OCI-M1 (cell line): ENCODE results near the gene CPTP.

Experiments used
- DNase-seq: peaks from one replicate; lab custom pipeline; 2025; lab: John Stamatoyannopoulos, UW

Gene CPTP

GRCh38 chr1:1335792-1336248 is 11.2 kb downstream of the CPTP start:
- DNase-seq, result no peak

- no peak for DNase-seq
Measured at GRCh38 chr1:1336446-1336845, 11.8 kb downstream of the CPTP start.

- no peak for DNase-seq
Measured at GRCh38 chr1:1336931-1337792, 12.6 kb downstream of the CPTP start.

GRCh38 chr1:1337793-1338147 is 13.2 kb downstream of the CPTP start:
- DNase-seq, result no peak

- DNase-seq, result no peak
Measured at GRCh38 chr1:1338278-1338677, 13.7 kb downstream of the CPTP start.

GRCh38 chr1:1340185-1340584 is 15.6 kb downstream of the CPTP start:
- DNase-seq, result no peak

GRCh38 chr1:1340791-1341548 is 16.4 kb downstream of the CPTP start:
- no peak for DNase-seq

- DNase-seq, result no peak
Measured at GRCh38 chr1:1341549-1342021, 17.0 kb downstream of the CPTP start.

- DNase-seq, result no peak
Measured at GRCh38 chr1:1342061-1342562, 17.5 kb downstream of the CPTP start.

- DNase-seq, result no peak
Measured at GRCh38 chr1:1342584-1343115, 18.0 kb downstream of the CPTP start.

GRCh38 chr1:1343811-1344421 is 19.3 kb downstream of the CPTP start:
- no peak for DNase-seq

- DNase-seq, result peak; percentile 4
Measured at GRCh38 chr1:1344655-1345361, 20.2 kb downstream of the CPTP start.

- DNase-seq, result no peak
Measured at GRCh38 chr1:1345384-1345783, 20.8 kb downstream of the CPTP start.

- no peak for DNase-seq
Measured at GRCh38 chr1:1345860-1346500, 21.4 kb downstream of the CPTP start.

GRCh38 chr1:1346501-1346890 is 21.9 kb downstream of the CPTP start:
- no peak for DNase-seq

- DNase-seq, result no peak
Measured at GRCh38 chr1:1347026-1347595, 22.5 kb downstream of the CPTP start.

GRCh38 chr1:1347663-1348419 is 23.2 kb downstream of the CPTP start:
- no peak for DNase-seq

- peak; percentile 48 for DNase-seq
Measured at GRCh38 chr1:1348420-1349255, 24.0 kb downstream of the CPTP start.
